H1 (cell line): ENCODE measurements around the gene TEAD1. TPM values are rescaled to one million over a fixed set of nuclear protein-coding genes. Genes with fewer than 3 reads are reported as not detected.
A peak's percentile ranks its signal among the peaks of the same experiment; 100 is the strongest.

ENCODE experiments used
- CTCF ChIA-PET: fragments of 300-600 bp; sonication (Branson Sonifier 250); formaldehyde crosslinking; loops from one replicate; lab custom pipeline; 2021; ENCODE audit not compliant: partially characterized antibody; lab: Charles Lee
- POLR2A ChIA-PET: fragments of 300-600 bp; sonication (Branson Sonifier 250); formaldehyde crosslinking; loops from one replicate; lab custom pipeline; 2021; ENCODE audit warnings: inconsistent platforms; ENCODE audit not compliant: partially characterized antibody; lab: Charles Lee
- DNase-seq, 2 experiments: peaks; one replicate each; pipeline versions ENCODE4 v3.0.0 to v3.0.0-alpha.2; 2010 to 2022; ENCODE audit warnings: low spot score in 2 of 2, low read depth in 1 of 2, mixed read lengths in 1 of 2
- FAIRE-seq: peaks from 2 replicates; lab custom pipeline; 2011; peaks lifted over from hg19 to GRCh38; lab: Jason Lieb, UNC
- H2AFZ ChIP-seq: 2 replicates; pipeline ENCODE4 v1.8.1; 2012; ENCODE audit warnings: low read length, inconsistent platforms
- H2AK5ac ChIP-seq: 2 replicates; pipeline ENCODE4 v1.6.1; 2013; ENCODE audit warnings: low read depth, low read length
- H2BK120ac ChIP-seq: replicated peaks from 2 replicates; pipeline ENCODE3; 2013; ENCODE audit warnings: low read depth, low read length, inconsistent platforms
- H2BK12ac ChIP-seq: 2 replicates; pipeline ENCODE4 v1.6.1; 2013; ENCODE audit warnings: low read depth, low read length
- H2BK15ac ChIP-seq: 2 replicates; pipeline ENCODE4 v1.6.1; 2013; ENCODE audit warnings: low read length
- H2BK20ac ChIP-seq: 2 replicates; pipeline ENCODE4 v1.6.1; 2013; ENCODE audit warnings: low read length
- H2BK5ac ChIP-seq: 2 replicates; pipeline ENCODE4 v1.6.1; 2013; ENCODE audit warnings: low read depth, low read length
- H3K14ac ChIP-seq: 2 replicates; pipeline ENCODE4 v1.6.1; 2013; ENCODE audit warnings: inconsistent platforms; ENCODE audit not compliant: insufficient read length
- H3K18ac ChIP-seq: 2 replicates; pipeline ENCODE4 v1.6.1; 2013; ENCODE audit warnings: low read length; ENCODE audit errors: extremely low read depth
- H3K23ac ChIP-seq: 2 replicates; pipeline ENCODE4 v1.6.1; 2013; ENCODE audit warnings: inconsistent platforms; ENCODE audit not compliant: insufficient read length
- H3K23me2 ChIP-seq: 2 replicates; pipeline ENCODE4 v1.6.1; 2013; ENCODE audit warnings: low read depth, low read length
- H3K27ac ChIP-seq: 2 replicates; pipeline ENCODE4 v1.6.1; 2011; ENCODE audit warnings: low read depth, low read length, inconsistent platforms
- H3K27me3 ChIP-seq, 4 experiments: replicated peaks in 1 of 4; 1 replicate in 1 of 4; 2 replicates in 3 of 4; pipeline versions ENCODE4 v1.6.1 to v1.8.1; 2011 to 2013; ENCODE audit warnings: low read length in 3 of 4, mild to moderate bottlenecking in 3 of 4, inconsistent platforms in 2 of 4, mixed read lengths in 2 of 4, moderate library complexity in 1 of 4; ENCODE audit not compliant: control insufficient read depth in 3 of 4, insufficient read depth in 3 of 4; ENCODE audit errors: extremely low read depth in 1 of 4
- H3K36me3 ChIP-seq, 4 experiments: 2 replicates each; pipeline versions ENCODE4 v1.6.1 to v1.8.1; 2011 to 2013; ENCODE audit warnings: mild to moderate bottlenecking in 4 of 4, low read length in 3 of 4, moderate library complexity in 2 of 4, control low read depth in 1 of 4, inconsistent platforms in 1 of 4; ENCODE audit not compliant: insufficient read depth in 4 of 4, control insufficient read depth in 2 of 4
- H3K4ac ChIP-seq: replicated peaks from 2 replicates; pipeline ENCODE3; 2013; ENCODE audit warnings: low read length, low read depth, mixed read lengths, inconsistent platforms; ENCODE audit not compliant: insufficient read length
- H3K4me1 ChIP-seq, 4 experiments: replicated peaks in 1 of 4; 1 replicate in 1 of 4; 2 replicates in 3 of 4; pipeline versions ENCODE4 v1.6.1 to v1.8.1; 2011 to 2013; ENCODE audit warnings: low read length in 3 of 4, inconsistent platforms in 2 of 4, mixed read lengths in 1 of 4; ENCODE audit not compliant: insufficient read depth in 4 of 4, control insufficient read depth in 3 of 4
- H3K4me2 ChIP-seq, 2 experiments: 2 replicates each; pipeline versions ENCODE4 v1.6.1 to v1.8.1; 2011 to 2013; ENCODE audit warnings: low read depth in 2 of 2, low read length in 2 of 2, control low read depth in 1 of 2, inconsistent platforms in 1 of 2, mild to moderate bottlenecking in 1 of 2; ENCODE audit not compliant: insufficient read depth in 1 of 2
- H3K4me3 ChIP-seq, 4 experiments: fragments of 200-600, 300-600 bp in 1 of 4; sonication (generic), shearing (Covaris generic), sonication (Bioruptor Twin) in 1 of 4; 2 replicates each; pipeline versions ENCODE4 v1.5.1 to v1.8.1; 2011 to 2016; ENCODE audit warnings: low read length in 4 of 4, low read depth in 3 of 4, control low read depth in 2 of 4, inconsistent platforms in 2 of 4, mild to moderate bottlenecking in 2 of 4, mixed read lengths in 1 of 4, moderate library complexity in 1 of 4; ENCODE audit not compliant: insufficient read depth in 2 of 4; ENCODE audit errors: extremely low read depth in 1 of 4
- H3K56ac ChIP-seq: replicated peaks from 2 replicates; pipeline ENCODE3; 2013; ENCODE audit warnings: low read depth, mild to moderate bottlenecking, mixed read lengths, low read length, inconsistent platforms; ENCODE audit not compliant: insufficient read length
- H3K79me1 ChIP-seq: 2 replicates; pipeline ENCODE4 v1.6.1; 2013; ENCODE audit warnings: low read depth, low read length, control low read depth
- H3K79me2 ChIP-seq, 2 experiments: 2 replicates each; pipeline versions ENCODE4 v1.6.1 to v1.8.1; 2012 to 2013; ENCODE audit warnings: low read length in 2 of 2, mild to moderate bottlenecking in 2 of 2, inconsistent platforms in 1 of 2; ENCODE audit not compliant: insufficient read depth in 2 of 2, control insufficient read depth in 1 of 2
- H3K9ac ChIP-seq, 4 experiments: replicated peaks in 1 of 4; 1 replicate in 1 of 4; 2 replicates in 3 of 4; pipeline versions ENCODE4 v1.6.1 to v1.8.1; 2011 to 2013; ENCODE audit warnings: low read depth in 3 of 4, low read length in 3 of 4, control low read depth in 2 of 4, mild to moderate bottlenecking in 2 of 4, moderate library complexity in 2 of 4, inconsistent platforms in 1 of 4; ENCODE audit errors: extremely low read depth in 1 of 4
- H3K9me3 ChIP-seq, 2 experiments: 2 replicates each; pipeline versions ENCODE4 v1.6.1 to v1.8.1; 2012 to 2013; ENCODE audit warnings: mild to moderate bottlenecking in 2 of 2, moderate library complexity in 2 of 2, control low read depth in 1 of 2, inconsistent platforms in 1 of 2, low read depth in 1 of 2, low read length in 1 of 2, mixed read lengths in 1 of 2; ENCODE audit not compliant: insufficient read depth in 2 of 2
- H4K20me1 ChIP-seq, 2 experiments: replicated peaks in 1 of 2; 2 replicates each; pipeline versions ENCODE3 to v1.8.1; 2011 to 2013; ENCODE audit warnings: inconsistent platforms in 2 of 2, low read length in 2 of 2, mild to moderate bottlenecking in 1 of 2; ENCODE audit not compliant: insufficient read depth in 2 of 2, control insufficient read depth in 1 of 2
- H4K5ac ChIP-seq: 2 replicates; pipeline ENCODE4 v1.6.1; 2013; ENCODE audit warnings: low read length, low read depth, mixed read lengths, inconsistent platforms; ENCODE audit not compliant: insufficient read length
- H4K8ac ChIP-seq: 2 replicates; pipeline ENCODE4 v1.8.0; 2013; ENCODE audit warnings: mild to moderate bottlenecking, moderate library complexity, low read length, inconsistent platforms; ENCODE audit not compliant: insufficient read depth; ENCODE audit errors: extremely low read depth
- H4K91ac ChIP-seq: replicated peaks from 2 replicates; pipeline ENCODE3; 2013; ENCODE audit warnings: low read length, mixed read lengths, inconsistent platforms; ENCODE audit not compliant: insufficient read length
- CHD1 ChIP-seq: IDR thresholded peaks from 2 replicates; pipeline ENCODE4 v1.6.1; 2012; ENCODE audit warnings: low read depth, low read length, improper control_type of control experiment
- EZH2 ChIP-seq: fragments of 200-600 bp; sonication (generic); IDR thresholded peaks from 2 replicates; pipeline ENCODE4 v1.7.1; 2012; ENCODE audit warnings: low read depth, mild to moderate bottlenecking, moderate library complexity, low read length, inconsistent platforms; ENCODE audit not compliant: severe bottlenecking
- HDAC2 ChIP-seq, 2 experiments: fragments of 300-600 bp in 1 of 2; sonication (generic) in 1 of 2; IDR thresholded peaks; 2 replicates each; pipeline ENCODE4 v1.6.1; 2011 to 2012; ENCODE audit warnings: low read depth in 2 of 2, low read length in 2 of 2, mild to moderate bottlenecking in 2 of 2, moderate library complexity in 2 of 2, borderline replicate concordance in 1 of 2, inconsistent platforms in 1 of 2
- TAF1 ChIP-seq: IDR thresholded peaks from 2 replicates; pipeline ENCODE4 v1.6.1; 2011; ENCODE audit warnings: mild to moderate bottlenecking, low read depth, low read length
- TCF12 ChIP-seq: IDR thresholded peaks from 2 replicates; pipeline ENCODE4 v1.6.1; 2011; ENCODE audit warnings: low read depth, mild to moderate bottlenecking, low read length
- WGBS, 2 experiments: shearing (Covaris generic) in 1 of 2; methylation state at CpG; one replicate each; pipeline versions ENCODE4 v1.1.6 to v1.1.7; 2013 to 2015; ENCODE audit warnings: low lambda C conversion rate in 2 of 2, mixed read lengths in 2 of 2, inconsistent platforms in 1 of 2, low coverage in 1 of 2, missing lambda C conversion rate in 1 of 2; ENCODE audit not compliant: insufficient replicate concordance in 2 of 2, insufficient coverage in 1 of 2, insufficient read length in 1 of 2; ENCODE audit errors: extremely low coverage in 1 of 2, missing lambda C conversion rate in 1 of 2; 5-methylcytosine and 5-hydroxymethylcytosine counted together
- polyA plus RNA-seq, 7 experiments: library from polyadenylated mRNA; depleted of rRNA in 3 of 7; stranded (reverse) in 5 of 7; unstranded in 2 of 7; fragments of >200 nt in 5 of 7; fragments of 200-250 nt in 2 of 7; gene quantifications; 1 replicate in 5 of 7; 2 replicates in 1 of 7; 4 replicates in 1 of 7; pipeline versions ENCODE4 v1.2.1 to v1.2.3, GENCODE V29; 2011 to 2013; ENCODE audit warnings: missing spikeins in 2 of 7, mixed read lengths in 2 of 7
- total RNA-seq: library from RNA; stranded (reverse); fragmentation: NEBNext Ultra II Directional; extraction: Animal tissue kit (Norgen Biotek cat#: 25700); gene quantifications from 2 replicates; pipeline ENCODE4 v1.2.1, GENCODE V29; 2021

TEAD1 gene
- total and polyA plus RNA-seq, 2 of the 8 experiments (the other 6 are each of a cell fraction or from before 2014, with no cell fraction given) = 15.6 to 67.4 TPM

GRCh38 chr11:12687216-12687623, 13.0 kb downstream of the TEAD1 start:
- H3K27me3 ChIP-seq = peaks cover 0 to 12% (median 9%) of the 10 kb centered on the region in 4 experiments; a peak in 5 of 7 replicates
- H3K14ac ChIP-seq = no peak overlapping the region
- FAIRE-seq (no peak), DNase-seq (no peak)
- H2BK20ac ChIP-seq = no peak overlapping the region; the same call in 1 of the 2 replicates
- no peak overlapping the region for H2BK15ac ChIP-seq
- H3K9ac ChIP-seq = no peak overlapping the region
- no peak overlapping the region for H2BK120ac ChIP-seq
- H4K91ac ChIP-seq = no peak overlapping the region
- no peak overlapping the region for H3K18ac ChIP-seq
- H4K5ac ChIP-seq = no peak overlapping the region
- H2BK5ac ChIP-seq = no peak overlapping the region
- H3K9me3 ChIP-seq = no peaks in the 10 kb centered on the region
- H3K4me1 ChIP-seq = peaks cover 21 to 61% (median 41%) of the 10 kb centered on the region in 4 experiments
- H3K4me3 ChIP-seq = peak overlapping the region in 1 of 4 experiments; percentile 27; a peak in 1 of 8 replicates
- 37% methylated on average over 1 of the region's 1 CpG; no CpG with 5 or more reads in 1 of the 2 experiments for WGBS, 2 experiments
- H3K23me2 ChIP-seq = peaks cover 2% of the 10 kb centered on the region; the same call in 1 of the 2 replicates
- peaks cover 17% of the 10 kb centered on the region for H3K79me1 ChIP-seq
- no peak overlapping the region for H3K4ac ChIP-seq
- TF ChIP-seq EZH2 (no peak), HDAC2 (IDR thresholded peaks at IDR 0.05; ENCODE audit: borderline replicate concordance in 1 of 2, low read depth in 2 of 2, low read length in 2 of 2) (no peak), TAF1 (no peak), CHD1 (no peak), TCF12 (0 out of 2 replicates have a peak, but pooled peaks have one; percentile 30)
- TF ChIP-seq, all 59 proteins: peak for 1
- Histone ChIP-seq H3K23ac (no peak overlapping the region), H4K20me1 (peaks cover 58 to 67% of the 10 kb centered on the region in 2 experiments), H4K8ac (no peak overlapping the region), H3K36me3 (no peaks in the 10 kb centered on the region), H2BK12ac (no peak overlapping the region), H2AFZ (no peak overlapping the region), H3K56ac (no peak overlapping the region), H3K4me2 (peak overlapping the region; percentile 48 to 67), H2AK5ac (peak overlapping the region; percentile 46; the same call in 1 of the 2 replicates), H3K27ac (no peak overlapping the region), H3K79me2 (peaks cover 12 to 98% of the 10 kb centered on the region in 2 experiments)
- POLR2A ChIA-PET = interaction anchor here (1.5 kb wide), 1 partner anchor 9 kb away, joined by 5 read pairs; no protein-coding TSS in a partner anchor
- CTCF ChIA-PET = interaction anchor here (0.6 kb wide), 1 partner anchor 1946 kb away, joined by 3 read pairs; no protein-coding TSS in a partner anchor
